ENCODE results near the gene MRPS27.

DNA sequence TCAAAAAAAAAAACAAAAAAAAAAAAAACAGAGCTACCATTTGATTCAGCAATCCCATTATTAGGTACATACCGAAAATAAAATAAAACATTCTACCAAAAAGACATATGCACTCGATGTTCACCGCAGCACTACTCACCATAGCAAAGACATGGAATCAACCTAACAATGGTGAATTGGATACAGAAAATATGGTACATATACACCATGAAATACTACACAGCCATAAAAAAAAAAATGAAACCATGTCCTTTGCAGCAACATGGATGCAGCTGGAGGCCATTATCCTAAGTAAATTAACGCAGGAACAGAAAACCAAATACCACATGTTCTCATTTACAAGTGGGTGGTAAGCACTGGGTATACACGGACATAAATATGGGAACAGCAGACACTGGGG lies 21.3 kb downstream of the MRPS27 start:
- no peak for TF ChIP-seq EP300 (IDR thresholded peaks at IDR 0.05)
- TF ChIP-seq, protein P1, sequence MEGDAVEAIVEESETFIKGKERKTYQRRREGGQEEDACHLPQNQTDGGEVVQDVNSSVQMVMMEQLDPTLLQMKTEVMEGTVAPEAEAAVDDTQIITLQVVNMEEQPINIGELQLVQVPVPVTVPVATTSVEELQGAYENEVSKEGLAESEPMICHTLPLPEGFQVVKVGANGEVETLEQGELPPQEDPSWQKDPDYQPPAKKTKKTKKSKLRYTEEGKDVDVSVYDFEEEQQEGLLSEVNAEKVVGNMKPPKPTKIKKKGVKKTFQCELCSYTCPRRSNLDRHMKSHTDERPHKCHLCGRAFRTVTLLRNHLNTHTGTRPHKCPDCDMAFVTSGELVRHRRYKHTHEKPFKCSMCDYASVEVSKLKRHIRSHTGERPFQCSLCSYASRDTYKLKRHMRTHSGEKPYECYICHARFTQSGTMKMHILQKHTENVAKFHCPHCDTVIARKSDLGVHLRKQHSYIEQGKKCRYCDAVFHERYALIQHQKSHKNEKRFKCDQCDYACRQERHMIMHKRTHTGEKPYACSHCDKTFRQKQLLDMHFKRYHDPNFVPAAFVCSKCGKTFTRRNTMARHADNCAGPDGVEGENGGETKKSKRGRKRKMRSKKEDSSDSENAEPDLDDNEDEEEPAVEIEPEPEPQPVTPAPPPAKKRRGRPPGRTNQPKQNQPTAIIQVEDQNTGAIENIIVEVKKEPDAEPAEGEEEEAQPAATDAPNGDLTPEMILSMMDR (IDR thresholded peaks at IDR 0.05) = no peak
- TF ChIP-seq POLR2A (IDR thresholded peaks at IDR 0.05) = no peak
